ENCODE results near the gene GPR142.
"Not testable (repeated sequence)": the region's sequence is repeated elsewhere in the genome, so short reads cannot be mapped to it uniquely, and the experiment has no call there.

Gene GPR142

GRCh38 chr17:74393346-74393942 lies 26.1 kb downstream of the GPR142 start:
- no peak for DNase-seq (ENCODE audit: low read depth in 2 of 2)

- no peak for DNase-seq (ENCODE audit: low read depth in 2 of 2)
Measured at GRCh38 chr17:74394275-74394950, 27.1 kb downstream of the GPR142 start.

- no peak for DNase-seq (ENCODE audit: low read depth in 2 of 2)
Measured at GRCh38 chr17:74394977-74395376, 27.7 kb downstream of the GPR142 start.

GRCh38 chr17:74396567-74396966 lies 29.3 kb downstream of the GPR142 start:
- no peak for DNase-seq (ENCODE audit: low read depth in 2 of 2)

GRCh38 chr17:74402048-74402447 lies 34.7 kb downstream of the GPR142 start:
- DNase-seq (ENCODE audit: low read depth in 2 of 2), result no peak

- no peak for DNase-seq (ENCODE audit: low read depth in 2 of 2)
Measured at GRCh38 chr17:74403512-74404137, 36.3 kb downstream of the GPR142 start.

- no peak for DNase-seq (ENCODE audit: low read depth in 2 of 2)
Measured at GRCh38 chr17:74404218-74404617, 36.9 kb downstream of the GPR142 start.

GRCh38 chr17:74404789-74405188 lies 37.5 kb downstream of the GPR142 start:
- DNase-seq (ENCODE audit: low read depth in 2 of 2), result no peak

GRCh38 chr17:74405311-74405710 lies 38.0 kb downstream of the GPR142 start:
- not testable (repeated sequence) for DNase-seq (ENCODE audit: low read depth in 2 of 2)

- no peak for DNase-seq (ENCODE audit: low read depth in 2 of 2)
Measured at GRCh38 chr17:74407384-74407783, 40.1 kb downstream of the GPR142 start.

GRCh38 chr17:74408262-74408661 lies 41.0 kb downstream of the GPR142 start:
- no peak for DNase-seq (ENCODE audit: low read depth in 2 of 2)

GRCh38 chr17:74408815-74409214 lies 41.5 kb downstream of the GPR142 start:
- no peak for DNase-seq (ENCODE audit: low read depth in 2 of 2)

GRCh38 chr17:74410001-74410443 lies 42.7 kb downstream of the GPR142 start:
- no peak for DNase-seq (ENCODE audit: low read depth in 2 of 2)

GRCh38 chr17:74412581-74412980 lies 45.3 kb downstream of the GPR142 start:
- DNase-seq (ENCODE audit: low read depth in 2 of 2), result no peak

- DNase-seq (ENCODE audit: low read depth in 2 of 2), result no peak
Measured at GRCh38 chr17:74413491-74413890, 46.2 kb downstream of the GPR142 start.

- no peak for DNase-seq (ENCODE audit: low read depth in 2 of 2)
Measured at GRCh38 chr17:74414510-74414909, 47.2 kb downstream of the GPR142 start.

GRCh38 chr17:74415608-74416396 lies 48.5 kb downstream of the GPR142 start:
- DNase-seq (ENCODE audit: low read depth in 2 of 2), result no peak

GRCh38 chr17:74417178-74418045 lies 50.1 kb downstream of the GPR142 start:
- no peak for DNase-seq (ENCODE audit: low read depth in 2 of 2)

GRCh38 chr17:74419928-74420411 lies 52.7 kb downstream of the GPR142 start:
- no peak for DNase-seq (ENCODE audit: low read depth in 2 of 2)
